Measurements from ENCODE around the gene AFP. TPM values are rescaled to one million over a fixed set of nuclear protein-coding genes. Genes with fewer than 3 reads are reported as not detected.

AFP gene
- total and polyA plus RNA-seq, 2 of the 8 experiments (the other 6 are each of a cell fraction or from before 2014, with no cell fraction given) = 6.1 to 10.4 TPM

DNA sequence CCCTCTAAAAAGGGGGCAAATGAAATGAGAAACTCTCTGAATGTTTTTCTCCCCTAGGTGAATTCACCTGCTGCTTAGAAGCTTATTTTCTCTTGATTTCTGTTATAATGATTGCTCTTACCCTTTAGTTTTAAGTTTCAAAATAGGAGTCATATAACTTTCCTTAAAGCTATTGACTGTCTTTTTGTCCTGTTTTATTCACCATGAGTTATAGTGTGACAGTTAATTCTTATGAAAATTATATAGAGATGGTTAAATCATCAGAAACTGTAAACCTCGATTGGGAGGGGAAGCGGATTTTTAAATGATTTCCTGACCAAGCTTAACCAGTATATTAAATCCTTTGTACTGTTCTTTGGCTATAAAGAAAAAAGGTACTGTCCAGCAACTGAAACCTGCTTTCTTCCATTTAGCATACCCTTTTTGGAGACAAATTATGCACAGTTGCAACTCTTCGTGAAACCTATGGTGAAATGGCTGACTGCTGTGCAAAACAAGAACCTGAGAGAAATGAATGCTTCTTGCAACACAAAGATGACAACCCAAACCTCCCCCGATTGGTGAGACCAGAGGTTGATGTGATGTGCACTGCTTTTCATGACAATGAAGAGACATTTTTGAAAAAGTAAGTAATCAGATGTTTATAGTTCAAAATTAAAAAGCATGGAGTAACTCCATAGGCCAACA lies 27.7 kb upstream of the AFP start:
- no peak overlapping the region for H3K23ac ChIP-seq (ENCODE audit: insufficient read length)
- H4K91ac ChIP-seq (replicated peaks; ENCODE audit: insufficient read length, low read length) = no peak overlapping the region
- POLR2A ChIA-PET (ENCODE audit: partially characterized antibody) = interaction anchor here (1.0 kb wide), 1 partner anchor 42 kb away, joined by 3 read pairs; no protein-coding TSS in a partner anchor
- no peak overlapping the region for H3K4ac ChIP-seq (replicated peaks; ENCODE audit: insufficient read length, low read depth, low read length)
- no peaks in the 10 kb centered on the region for H3K9me3 ChIP-seq (ENCODE audit: insufficient read depth in 2 of 2, low read depth in 1 of 2, low read length in 1 of 2)
- H2BK15ac ChIP-seq (ENCODE audit: low read length) = no peak overlapping the region
- no peak overlapping the region for H3K9ac ChIP-seq (replicated peaks in 1 of 4; ENCODE audit: extremely low read depth in 1 of 4, low read depth in 3 of 4, low read length in 3 of 4)
- no peak overlapping the region for H4K5ac ChIP-seq (ENCODE audit: insufficient read length, low read depth, low read length)
- H3K36me3 ChIP-seq (ENCODE audit: control insufficient read depth in 2 of 4, insufficient read depth in 4 of 4, low read length in 3 of 4) = no peaks in the 10 kb centered on the region
- FAIRE-seq (peak; percentile 75), DNase-seq (ENCODE audit: low read depth in 1 of 2, low spot score in 2 of 2) (no peak)
- TF ChIP-seq JUN (IDR thresholded peaks at IDR 0.05; ENCODE audit: low read depth, low read length) = no peak
- no peak for TF ChIP-seq SIN3A (conservative IDR thresholded peaks at IDR 0.05 in 1 of 2, IDR thresholded peaks at IDR 0.05 in 1 of 2; ENCODE audit: low read depth in 1 of 2, low read length in 2 of 2)
- TF ChIP-seq SUZ12 (IDR thresholded peaks at IDR 0.05; ENCODE audit: low read length) = no peak
- TF ChIP-seq CBX8 (IDR thresholded peaks at IDR 0.05; ENCODE audit: borderline replicate concordance, low read depth, low read length) = no peak
- no peak for TF ChIP-seq SRF (IDR thresholded peaks at IDR 0.05; ENCODE audit: low read depth, low read length)
- no peak overlapping the region for H3K18ac ChIP-seq (ENCODE audit: extremely low read depth, low read length)
- no peak overlapping the region for H2BK12ac ChIP-seq (ENCODE audit: low read depth, low read length)
- H3K79me1 ChIP-seq (ENCODE audit: low read depth, low read length) = no peaks in the 10 kb centered on the region
- no peak overlapping the region for H3K56ac ChIP-seq (replicated peaks; ENCODE audit: insufficient read length, low read depth, low read length)
- no peak overlapping the region for H3K14ac ChIP-seq (ENCODE audit: insufficient read length)
- H3K27me3 ChIP-seq (replicated peaks in 1 of 4; ENCODE audit: control insufficient read depth in 3 of 4, extremely low read depth in 1 of 4, insufficient read depth in 3 of 4, low read length in 3 of 4) = no peaks in the 10 kb centered on the region
- no peak overlapping the region for H3K4me3 ChIP-seq (ENCODE audit: extremely low read depth in 1 of 4, insufficient read depth in 2 of 4, low read depth in 3 of 4, low read length in 4 of 4)
- H4K20me1 ChIP-seq (replicated peaks in 1 of 2; ENCODE audit: control insufficient read depth in 1 of 2, insufficient read depth in 2 of 2, low read length in 2 of 2) = no peaks in the 10 kb centered on the region
- no peak overlapping the region for H2BK120ac ChIP-seq (replicated peaks; ENCODE audit: low read depth, low read length)
- H3K4me2 ChIP-seq (ENCODE audit: insufficient read depth in 1 of 2, low read depth in 2 of 2, low read length in 2 of 2) = no peak overlapping the region
- no peak overlapping the region for H2AK5ac ChIP-seq (ENCODE audit: low read depth, low read length)
- H2AFZ ChIP-seq (ENCODE audit: low read length) = no peak overlapping the region; the same call in 1 of the 2 replicates
- CTCF ChIA-PET (ENCODE audit: partially characterized antibody) = interaction anchor here (1.0 to 2.4 kb wide), 2 partner anchors 26 to 67 kb away, joined by 3 to 6 read pairs; no protein-coding TSS in a partner anchor
- no peak overlapping the region for H3K27ac ChIP-seq (ENCODE audit: low read depth, low read length)
- H4K8ac ChIP-seq (ENCODE audit: extremely low read depth, insufficient read depth, low read length) = no peak overlapping the region
- no peak overlapping the region for H2BK20ac ChIP-seq (ENCODE audit: low read length)
- no peaks in the 10 kb centered on the region for H3K23me2 ChIP-seq (ENCODE audit: low read depth, low read length)
- 76% methylated on average over 4 of the region's 4 CpGs; no CpG with 5 or more reads in 1 of the 2 experiments for WGBS, 2 experiments (ENCODE audit: extremely low coverage in 1 of 2, insufficient coverage in 1 of 2, insufficient read length in 1 of 2, insufficient replicate concordance in 2 of 2, low coverage in 1 of 2, low lambda C conversion rate in 2 of 2, missing lambda C conversion rate in 1 of 2)
- peaks cover 0 to 4% (median 1%) of the 10 kb centered on the region in 4 experiments; a peak in 2 of 7 replicates for H3K4me1 ChIP-seq (replicated peaks in 1 of 4; ENCODE audit: control insufficient read depth in 3 of 4, insufficient read depth in 4 of 4, low read length in 3 of 4)
- H2BK5ac ChIP-seq (ENCODE audit: low read depth, low read length) = no peak overlapping the region
- no peaks in the 10 kb centered on the region for H3K79me2 ChIP-seq (ENCODE audit: control insufficient read depth in 1 of 2, insufficient read depth in 2 of 2, low read length in 2 of 2)
